Esophagus muscularis mucosa (tissue), 4 donors: Measurements from ENCODE around the gene GATAD1. TPM values are rescaled to one million over a fixed set of nuclear protein-coding genes. Genes with fewer than 3 reads are reported as not detected.
"Not testable (repeated sequence)": the region's sequence is repeated elsewhere in the genome, so short reads cannot be mapped to it uniquely, and the experiment has no call there.

Source experiments
- DNase-seq: peaks from one replicate; pipeline ENCODE4 v3.0.0-alpha.2; 2017; ENCODE audit errors: extremely low spot score
- H3K27ac ChIP-seq, 4 donors: fragments of 200-600 bp; sonication (generic); replicated peaks in 1 of 4; 1 replicate in 3 of 4; 2 replicates in 1 of 4; pipeline ENCODE4 v1.5.1; 2016 to 2019; ENCODE audit warnings: mild to moderate bottlenecking in 1 of 4
- H3K27me3 ChIP-seq, 4 donors: fragments of 200-600 bp; sonication (generic); one replicate each; pipeline versions ENCODE4 v1.5.1 to v1.6.0; 2016 to 2019
- H3K36me3 ChIP-seq, 4 donors: fragments of 200-600 bp; sonication (generic); one replicate each; pipeline ENCODE4 v1.5.1; 2016 to 2019
- H3K4me1 ChIP-seq, 4 donors: fragments of 200-600 bp; sonication (generic); one replicate each; pipeline ENCODE4 v1.5.1; 2016 to 2019
- H3K4me3 ChIP-seq, 4 donors: fragments of 200-600 bp; sonication (generic); 1 replicate in 2 of 4; 2 replicates in 2 of 4; pipeline ENCODE4 v1.5.1; 2016 to 2019; ENCODE audit warnings: mild to moderate bottlenecking in 4 of 4, moderate library complexity in 1 of 4
- H3K9me3 ChIP-seq, 4 donors: fragments of 200-600 bp; sonication (generic); 1 replicate in 3 of 4; 2 replicates in 1 of 4; pipeline ENCODE4 v1.5.1; 2016 to 2019
- EP300 ChIP-seq: sonication (generic); formaldehyde crosslinking; IDR thresholded peaks from one replicate; pipeline ENCODE4 v1.6.1; 2017; ENCODE audit warnings: antibody characterized with exemption
- POLR2A ChIP-seq: fragments of 450-650 bp; IDR thresholded peaks from one replicate; pipeline ENCODE4 v1.6.1; 2017; ENCODE audit warnings: antibody characterized with exemption, moderate library complexity, mild to moderate bottlenecking, low read depth
- POLR2AphosphoS5 ChIP-seq, 2 donors: sonication (generic); formaldehyde crosslinking; IDR thresholded peaks; one replicate each; pipeline ENCODE4 v1.6.1; 2017; ENCODE audit warnings: antibody characterized with exemption in 2 of 2
- WGBS: methylation state at CpG from one replicate; pipeline ENCODE4 v1.1.5; 2018; 5-methylcytosine and 5-hydroxymethylcytosine counted together
- intact Hi-C: fragments of 100-400 bp; cut with DNase I; formaldehyde crosslinking; loops from one replicate; pipeline ENCODE4 v1.15.1; 2023
- total RNA-seq, 4 donors: library from RNA; depleted of rRNA; stranded (reverse); fragments of >200 nt; gene quantifications; one replicate each; pipeline versions ENCODE4 v1.1.0 to v1.2.1, GENCODE V29; 2016
- TF ChIP-seq, protein P1 (sequence below), 3 experiments: fragments of 200-600 bp in 2 of 3; fragments of 450-650 bp in 1 of 3; sonication (generic) in 2 of 3; IDR thresholded peaks; one replicate each; pipeline ENCODE4 v1.5.1; 2017 to 2019; ENCODE audit warnings: antibody characterized with exemption in 3 of 3, mild to moderate bottlenecking in 2 of 3, moderate library complexity in 1 of 3

The GATAD1 gene
- total RNA-seq, 4 donors from 2014 or later = 28.2 to 38.6 (median 35.7) TPM

GRCh38 chr7:92403760-92404074 lies 43.6 kb upstream of the GATAD1 start:
- TF ChIP-seq POLR2AphosphoS5 (IDR thresholded peaks at IDR 0.05) (no peak), EP300 (no peak), POLR2A (no peak)
- TF ChIP-seq, protein P1, sequence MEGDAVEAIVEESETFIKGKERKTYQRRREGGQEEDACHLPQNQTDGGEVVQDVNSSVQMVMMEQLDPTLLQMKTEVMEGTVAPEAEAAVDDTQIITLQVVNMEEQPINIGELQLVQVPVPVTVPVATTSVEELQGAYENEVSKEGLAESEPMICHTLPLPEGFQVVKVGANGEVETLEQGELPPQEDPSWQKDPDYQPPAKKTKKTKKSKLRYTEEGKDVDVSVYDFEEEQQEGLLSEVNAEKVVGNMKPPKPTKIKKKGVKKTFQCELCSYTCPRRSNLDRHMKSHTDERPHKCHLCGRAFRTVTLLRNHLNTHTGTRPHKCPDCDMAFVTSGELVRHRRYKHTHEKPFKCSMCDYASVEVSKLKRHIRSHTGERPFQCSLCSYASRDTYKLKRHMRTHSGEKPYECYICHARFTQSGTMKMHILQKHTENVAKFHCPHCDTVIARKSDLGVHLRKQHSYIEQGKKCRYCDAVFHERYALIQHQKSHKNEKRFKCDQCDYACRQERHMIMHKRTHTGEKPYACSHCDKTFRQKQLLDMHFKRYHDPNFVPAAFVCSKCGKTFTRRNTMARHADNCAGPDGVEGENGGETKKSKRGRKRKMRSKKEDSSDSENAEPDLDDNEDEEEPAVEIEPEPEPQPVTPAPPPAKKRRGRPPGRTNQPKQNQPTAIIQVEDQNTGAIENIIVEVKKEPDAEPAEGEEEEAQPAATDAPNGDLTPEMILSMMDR (IDR thresholded peaks at IDR 0.05) = no peak
- intact Hi-C loops = no loop called here
- DNase-seq = no peak
- H3K36me3 ChIP-seq = peaks cover 7 to 26% (median 8%) of the 10 kb centered on the region in 4 donors
- no peak overlapping the region for H3K27ac ChIP-seq
- H3K4me1 ChIP-seq = no peaks in the 10 kb centered on the region
- H3K27me3 ChIP-seq = no peaks in the 10 kb centered on the region
- WGBS = 92% methylated on average over 6 of the region's 6 CpGs
- no peaks in the 10 kb centered on the region for H3K9me3 ChIP-seq
- no peak overlapping the region for H3K4me3 ChIP-seq

DNA sequence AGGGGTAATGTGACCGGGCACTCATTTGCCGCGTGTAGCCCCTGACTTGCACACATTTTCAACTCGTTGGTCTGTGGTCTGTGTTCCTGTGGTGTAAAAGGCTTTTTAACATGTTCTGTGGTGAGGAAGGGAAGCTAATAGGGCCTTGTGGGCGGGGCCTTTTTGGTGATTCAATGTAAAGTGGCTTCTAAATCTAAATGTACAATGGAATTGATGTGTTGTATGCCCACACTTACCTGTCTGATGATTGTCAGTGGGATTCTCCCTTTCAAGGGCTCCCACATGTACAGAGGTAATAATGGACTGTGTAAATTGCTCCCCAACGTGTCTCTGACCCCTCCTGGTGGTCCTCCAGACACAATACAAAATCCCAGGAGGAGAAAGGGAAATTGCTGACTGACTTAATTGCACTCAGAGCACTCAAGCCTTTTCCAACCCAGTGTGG lies 43.1 kb upstream of the GATAD1 start:
- intact Hi-C loops = no loop called here
- Histone ChIP-seq H3K27me3 (no peaks in the 10 kb centered on the region), H3K9me3 (no peaks in the 10 kb centered on the region), H3K36me3 (peaks cover 3 to 21% (median 3%) of the 10 kb centered on the region in 4 donors), H3K4me3 (no peak overlapping the region), H3K4me1 (no peaks in the 10 kb centered on the region), H3K27ac (no peak overlapping the region)
- WGBS = 73% methylated on average over 6 of the region's 6 CpGs
- TF ChIP-seq, protein P1 (IDR thresholded peaks at IDR 0.05) = no peak
- no peak for TF ChIP-seq POLR2A
- no peak for TF ChIP-seq POLR2AphosphoS5 (IDR thresholded peaks at IDR 0.05)
- no peak for TF ChIP-seq EP300
- DNase-seq = no peak

- no peaks in the 10 kb centered on the region for H3K36me3 ChIP-seq
- H3K9me3 ChIP-seq = no peaks in the 10 kb centered on the region
- no peak overlapping the region for H3K27ac ChIP-seq
- no peak for TF ChIP-seq POLR2AphosphoS5 (IDR thresholded peaks at IDR 0.05)
- no peak for TF ChIP-seq EP300
- TF ChIP-seq POLR2A = no peak
- TF ChIP-seq, protein P1 (IDR thresholded peaks at IDR 0.05) = no peak
- H3K4me3 ChIP-seq = no peak overlapping the region
- DNase-seq = no peak
- peaks cover 0 to 14% (median 0%) of the 10 kb centered on the region in 4 donors for H3K27me3 ChIP-seq
- H3K4me1 ChIP-seq = no peaks in the 10 kb centered on the region
- WGBS = 96% methylated on average over 1 of the region's 1 CpG
- intact Hi-C loops = no loop called here
These were observed 37.9 kb upstream of the GATAD1 start for GRCh38 chr7:92409357-92409756.

DNA sequence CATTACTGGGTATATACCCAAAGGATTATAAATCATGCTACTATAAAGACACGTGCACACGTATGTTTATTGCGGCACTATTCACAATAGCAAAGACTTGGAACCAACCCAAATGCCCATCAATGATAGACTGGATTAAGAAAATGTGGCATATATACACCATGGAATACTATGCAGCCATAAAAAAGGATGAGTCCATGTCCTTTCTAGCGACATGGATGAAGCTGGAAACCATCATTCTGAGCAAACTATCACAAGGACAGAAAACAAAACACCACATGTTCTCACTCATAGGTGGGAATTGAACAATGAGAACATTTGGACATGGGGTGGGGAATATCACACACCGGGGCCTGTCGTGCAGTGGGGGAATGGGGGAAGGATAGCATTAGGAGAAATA lies 37.1 kb upstream of the GATAD1 start:
- H3K27ac ChIP-seq, H3K4me3 ChIP-seq, H3K36me3 ChIP-seq, intact Hi-C loops, H3K9me3 ChIP-seq, H3K4me1 ChIP-seq, DNase-seq: not testable (repeated sequence)
- WGBS = 91% methylated on average over 6 of the region's 6 CpGs
- H3K27me3 ChIP-seq = peaks cover 0 to 14% (median 0%) of the 10 kb centered on the region in 4 donors

GRCh38 chr7:92412745-92413144 lies 34.5 kb upstream of the GATAD1 start:
- 84% methylated on average over 11 of the region's 11 CpGs for WGBS
- Histone ChIP-seq H3K4me3 (no peak overlapping the region), H3K27me3 (peaks cover 0 to 14% (median 0%) of the 10 kb centered on the region in 4 donors), H3K9me3 (no peaks in the 10 kb centered on the region), H3K36me3 (no peaks in the 10 kb centered on the region), H3K27ac (no peak overlapping the region), H3K4me1 (no peaks in the 10 kb centered on the region)
- DNase-seq = no peak
- TF ChIP-seq EP300 = no peak
- TF ChIP-seq POLR2A = no peak
- no peak for TF ChIP-seq POLR2AphosphoS5 (IDR thresholded peaks at IDR 0.05)
- TF ChIP-seq, protein P1 (IDR thresholded peaks at IDR 0.05) = no peak
- intact Hi-C loops = no loop called here
